GM18868 (cell line): ENCODE measurements around the gene DVL2.
"Not testable (repeated sequence)": the region's sequence is repeated elsewhere in the genome, so short reads cannot be mapped to it uniquely, and the experiment has no call there.

ENCODE experiments used
- ATAC-seq: cut with Tn5 transposase; IDR thresholded peaks from one replicate; pipeline ENCODE4 v1.9.1; 2021; ENCODE audit warnings: mild to moderate bottlenecking, moderate library complexity; ENCODE audit not compliant: unreplicated experiment

Gene DVL2

GRCh38 chr17:7256766-7257456 lies 22.6 kb upstream of the DVL2 start:
- no peak for ATAC-seq

GRCh38 chr17:7254511-7254910 lies 20.2 kb upstream of the DVL2 start:
- no peak for ATAC-seq

- no peak for ATAC-seq
Observed at GRCh38 chr17:7253082-7253481, 18.8 kb upstream of the DVL2 start.

- ATAC-seq = peak; percentile 53
Observed at GRCh38 chr17:7252176-7253043, 18.1 kb upstream of the DVL2 start, which contains the start of gene ELP5. ELP5 (plus strand) TSS chr17:7252215; CDS start chr17:7252551, 336 bp downstream.

- peak; percentile 87 for ATAC-seq
Observed at GRCh38 chr17:7251661-7252175, 17.4 kb upstream of the DVL2 start, which contains the start of gene CTDNEP1. CTDNEP1 (minus strand) TSS chr17:7251734; CDS start chr17:7251296, 438 bp downstream.

GRCh38 chr17:7250695-7251627 lies 16.6 kb upstream of the DVL2 start:
- ATAC-seq = no peak

- ATAC-seq = no peak
Observed at GRCh38 chr17:7249830-7250229, 15.5 kb upstream of the DVL2 start.

- no peak for ATAC-seq
Observed at GRCh38 chr17:7249214-7249613, 14.9 kb upstream of the DVL2 start.

GRCh38 chr17:7248796-7249195 lies 14.5 kb upstream of the DVL2 start:
- ATAC-seq = no peak

- no peak for ATAC-seq
Observed at GRCh38 chr17:7246779-7247178, 12.5 kb upstream of the DVL2 start.

- ATAC-seq = not testable (repeated sequence)
Observed at GRCh38 chr17:7243838-7244237, 9.5 kb upstream of the DVL2 start.

- ATAC-seq = no peak
Observed at GRCh38 chr17:7243453-7243729, 9.1 kb upstream of the DVL2 start.

- ATAC-seq = no peak
Observed at GRCh38 chr17:7242717-7243452, 8.6 kb upstream of the DVL2 start.

- ATAC-seq = no peak
Observed at GRCh38 chr17:7241783-7242716, 7.7 kb upstream of the DVL2 start, which contains the start of gene GABARAP. GABARAP (minus strand) TSS chr17:7242449; CDS start chr17:7242330, 119 bp downstream.

GRCh38 chr17:7241090-7241733 lies 6.9 kb upstream of the DVL2 start:
- no peak for ATAC-seq

- no peak for ATAC-seq
Observed at GRCh38 chr17:7240375-7240774, 6.1 kb upstream of the DVL2 start.

- peak; percentile 52 for ATAC-seq
Observed at GRCh38 chr17:7239091-7240027, 5.0 kb upstream of the DVL2 start, which contains the start of gene PHF23. PHF23 (minus strand) TSS chr17:7239457; CDS start chr17:7239279, 178 bp downstream.
